HG03135 (cell line): ENCODE data around the gene RBMXL2.

Experiments used
- ATAC-seq: cut with Tn5 transposase; IDR thresholded peaks from one replicate; pipeline ENCODE4 v1.9.1; 2021; ENCODE audit warnings: mild to moderate bottlenecking, moderate library complexity; ENCODE audit not compliant: unreplicated experiment

Gene RBMXL2

DNA sequence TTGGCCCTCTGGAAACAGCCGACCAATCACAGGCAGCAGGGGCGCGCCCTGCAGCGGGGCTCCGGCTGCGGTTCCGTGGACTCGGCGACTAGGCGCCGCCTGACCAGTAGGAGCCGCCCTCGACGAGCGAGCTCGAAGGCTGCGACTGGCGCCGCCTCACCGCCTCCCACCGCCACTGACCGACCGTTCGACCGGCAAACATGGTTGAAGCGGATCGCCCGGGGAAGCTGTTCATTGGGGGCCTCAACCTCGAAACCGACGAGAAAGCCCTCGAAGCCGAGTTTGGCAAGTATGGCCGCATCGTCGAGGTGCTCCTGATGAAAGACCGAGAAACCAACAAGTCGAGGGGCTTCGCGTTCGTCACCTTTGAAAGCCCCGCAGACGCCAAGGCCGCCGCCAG lies at the start of gene RBMXL2:
Gene RBMXL2 (plus strand): TSS at position 78 of the 400 bp plus-strand sequence. CDS start 123 bp downstream, at position 201.
- no peak for ATAC-seq

DNA sequence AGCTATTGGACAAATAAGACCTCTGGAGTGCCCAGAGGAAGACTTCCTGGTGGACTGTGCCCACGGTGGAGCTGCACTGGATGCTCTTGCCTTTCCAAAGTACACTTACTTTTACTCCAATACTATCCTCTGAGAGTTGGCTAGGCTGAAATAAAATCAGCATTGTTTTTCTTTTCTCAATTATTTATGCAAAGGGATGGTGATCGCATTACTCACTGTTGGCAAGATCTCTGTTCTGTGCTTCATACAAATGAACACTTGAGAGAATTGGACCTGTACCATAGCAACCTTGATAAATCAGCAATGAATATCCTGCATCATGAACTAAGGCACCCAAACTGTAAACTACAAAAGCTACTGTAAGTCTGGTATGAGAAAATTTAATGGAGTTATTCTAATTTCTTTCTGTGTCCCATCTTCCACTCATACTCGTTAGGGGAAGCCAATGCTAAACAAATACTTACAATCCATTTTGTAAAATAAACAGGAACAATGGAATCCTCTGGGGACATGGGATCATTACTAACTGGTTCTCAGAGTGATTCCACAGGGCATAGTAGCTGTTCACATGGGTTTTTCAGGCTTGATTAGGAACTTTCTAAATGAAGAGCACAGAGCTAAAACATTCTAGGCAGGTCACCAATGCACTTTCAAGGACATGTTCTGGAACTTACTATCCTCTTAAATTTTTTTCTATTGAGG lies 42.2 kb upstream of the RBMXL2 start:
- ATAC-seq: no peak

DNA sequence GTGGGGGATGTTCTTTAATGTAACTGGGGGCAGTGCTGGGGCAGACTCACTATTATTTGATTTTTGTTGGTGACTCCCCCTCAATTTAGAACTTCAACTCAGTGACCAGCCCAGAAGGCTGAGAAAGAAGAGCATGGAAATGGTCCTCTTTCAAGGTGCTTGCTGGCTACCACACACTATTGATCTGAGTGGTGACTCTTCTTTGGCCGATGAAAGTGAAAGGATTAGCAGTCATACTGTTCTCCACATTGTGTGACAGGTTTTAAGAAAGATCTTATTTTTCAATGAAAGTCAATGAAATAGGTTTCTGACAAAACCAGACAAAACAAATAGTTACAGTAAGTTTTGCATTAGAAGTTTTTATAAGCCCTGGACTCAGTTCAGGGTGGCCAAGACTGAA lies 38.6 kb upstream of the RBMXL2 start:
- no peak for ATAC-seq

DNA sequence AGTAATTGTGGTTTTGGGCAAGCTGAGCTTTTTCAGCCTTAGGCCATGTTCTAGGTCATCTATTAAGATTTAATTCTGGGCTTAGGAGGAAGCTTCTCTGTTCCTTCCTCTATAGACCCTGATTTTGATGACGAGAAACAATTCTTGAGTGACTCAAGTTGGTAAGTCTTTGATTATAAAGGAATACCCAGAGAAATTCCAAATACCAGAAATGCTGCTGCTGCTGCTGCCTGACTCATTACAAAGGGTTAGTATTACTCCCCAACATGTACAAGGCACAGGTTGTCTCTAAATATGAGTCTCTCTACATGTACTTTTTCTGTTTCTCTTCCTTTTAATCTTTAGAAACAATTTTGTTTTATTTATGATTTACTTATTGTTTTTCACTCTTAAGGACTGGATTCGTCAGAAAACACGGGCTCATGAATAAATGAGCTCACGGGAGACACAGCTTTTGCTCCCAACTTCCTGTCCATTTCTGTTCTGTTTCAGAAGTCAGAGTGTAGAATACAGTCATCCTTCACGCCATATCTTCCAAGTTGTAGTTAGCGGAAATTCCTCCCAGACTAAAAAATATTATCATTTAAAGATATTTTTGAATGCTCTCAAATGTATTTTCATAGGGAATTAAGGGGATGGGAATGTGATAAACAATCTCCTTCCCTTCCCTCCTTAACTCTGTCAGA lies 31.8 kb upstream of the RBMXL2 start:
- no peak for ATAC-seq

DNA sequence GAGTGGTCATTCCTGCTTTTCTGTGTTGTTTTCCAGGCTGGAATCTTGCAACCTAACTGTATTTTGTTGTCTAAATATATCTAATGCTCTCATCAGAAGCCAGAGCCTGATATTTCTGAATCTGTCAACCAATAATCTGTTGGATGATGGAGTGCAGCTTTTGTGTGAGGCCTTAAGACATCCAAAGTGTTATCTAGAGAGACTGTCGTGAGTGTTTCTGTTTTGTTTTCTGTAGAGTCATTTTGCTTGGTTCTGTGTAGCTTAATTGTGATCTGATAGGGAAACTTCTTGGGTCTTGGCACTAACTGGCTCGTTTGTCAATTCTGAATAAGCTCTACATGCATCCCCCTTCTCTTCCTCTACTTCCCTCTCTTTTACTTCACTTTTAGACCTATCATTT lies 31.2 kb upstream of the RBMXL2 start:
- ATAC-seq: no peak

DNA sequence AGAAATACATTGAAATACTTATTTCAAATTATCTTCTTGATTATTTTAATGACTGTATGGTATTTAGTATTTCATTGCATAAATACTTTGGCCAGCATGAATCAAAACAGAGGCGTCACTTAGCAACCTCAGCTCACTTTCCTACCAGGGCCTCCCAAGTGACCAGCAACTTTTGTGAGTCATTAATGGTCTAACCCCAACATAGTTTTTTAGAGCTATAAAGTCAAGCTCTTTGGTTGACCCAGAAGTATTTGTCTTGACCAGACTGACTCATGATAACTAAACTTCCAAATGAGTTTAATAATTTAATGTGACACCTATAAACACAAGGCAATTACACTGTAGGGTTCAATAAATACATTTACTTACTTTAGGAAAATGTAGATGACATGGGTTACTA lies 27.9 kb upstream of the RBMXL2 start:
- ATAC-seq: no peak

DNA sequence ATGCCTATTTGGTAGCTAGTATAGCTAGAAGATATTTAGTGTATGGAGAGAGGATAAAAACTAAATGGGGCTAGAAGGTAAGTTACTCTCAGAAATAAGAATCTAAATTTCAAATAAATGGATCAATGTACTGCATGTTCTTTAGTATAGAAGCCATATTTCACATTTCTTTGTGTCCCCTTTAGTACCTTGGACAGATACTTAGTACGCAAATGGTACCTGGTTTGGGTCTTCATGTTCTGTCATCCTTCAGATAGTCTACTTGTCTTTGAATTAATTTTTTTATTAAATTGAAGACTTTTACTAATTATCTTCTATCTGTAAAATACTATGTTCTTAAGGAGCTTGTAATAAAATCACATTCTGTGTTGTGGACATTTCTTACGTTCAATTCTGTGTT lies 26.3 kb upstream of the RBMXL2 start:
- no peak for ATAC-seq

DNA sequence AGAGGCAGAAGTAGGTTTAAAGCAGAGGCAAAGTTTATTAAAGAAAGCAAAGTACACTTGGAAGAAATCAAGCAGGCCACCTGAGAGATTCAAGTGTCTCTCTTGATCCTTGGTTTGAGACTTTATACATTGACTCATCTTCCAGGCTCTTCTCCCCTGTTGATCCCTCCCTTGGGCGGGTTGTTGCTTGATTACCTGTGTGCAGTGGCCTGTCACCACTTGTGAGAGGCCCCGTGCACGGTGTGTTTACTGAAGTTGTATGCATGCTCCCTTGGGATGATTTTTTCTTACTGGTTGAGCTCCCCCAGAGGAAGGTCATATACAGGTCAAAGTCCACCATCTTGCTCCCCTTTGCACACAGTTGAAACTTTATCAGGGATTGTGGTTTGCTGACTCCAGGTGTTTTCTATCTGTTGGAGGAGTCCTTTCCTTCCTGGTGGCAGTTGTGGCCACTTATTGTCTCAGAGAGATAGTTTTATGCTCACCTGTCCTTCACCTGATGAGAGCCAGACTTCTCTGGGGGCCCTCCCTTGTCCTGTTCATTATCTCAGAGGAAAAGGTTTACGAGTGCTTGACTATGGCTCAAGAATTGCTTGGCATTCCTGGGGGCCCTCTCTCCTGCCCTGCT lies 16.3 kb upstream of the RBMXL2 start:
- no peak for ATAC-seq

DNA sequence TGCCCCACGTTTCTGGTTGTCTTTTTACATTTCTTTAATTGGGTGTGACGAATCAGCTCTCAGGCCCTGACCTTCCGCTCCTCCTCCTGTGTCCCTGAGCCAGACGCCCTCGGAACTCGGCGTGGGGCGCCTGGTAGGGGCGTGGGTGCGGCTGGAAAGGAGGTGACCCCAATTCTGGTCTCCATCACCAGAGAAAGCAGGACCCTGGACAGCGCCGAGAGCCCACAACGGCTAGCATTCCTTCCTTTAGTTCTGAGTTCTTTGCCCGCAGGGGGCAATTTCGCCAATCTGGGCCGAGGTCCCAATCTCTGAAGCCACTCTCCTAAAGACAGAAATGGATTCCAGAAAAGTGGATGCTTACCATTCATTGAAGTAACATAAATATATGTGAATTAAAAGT lies 11.7 kb upstream of the RBMXL2 start:
- ATAC-seq: no peak

DNA sequence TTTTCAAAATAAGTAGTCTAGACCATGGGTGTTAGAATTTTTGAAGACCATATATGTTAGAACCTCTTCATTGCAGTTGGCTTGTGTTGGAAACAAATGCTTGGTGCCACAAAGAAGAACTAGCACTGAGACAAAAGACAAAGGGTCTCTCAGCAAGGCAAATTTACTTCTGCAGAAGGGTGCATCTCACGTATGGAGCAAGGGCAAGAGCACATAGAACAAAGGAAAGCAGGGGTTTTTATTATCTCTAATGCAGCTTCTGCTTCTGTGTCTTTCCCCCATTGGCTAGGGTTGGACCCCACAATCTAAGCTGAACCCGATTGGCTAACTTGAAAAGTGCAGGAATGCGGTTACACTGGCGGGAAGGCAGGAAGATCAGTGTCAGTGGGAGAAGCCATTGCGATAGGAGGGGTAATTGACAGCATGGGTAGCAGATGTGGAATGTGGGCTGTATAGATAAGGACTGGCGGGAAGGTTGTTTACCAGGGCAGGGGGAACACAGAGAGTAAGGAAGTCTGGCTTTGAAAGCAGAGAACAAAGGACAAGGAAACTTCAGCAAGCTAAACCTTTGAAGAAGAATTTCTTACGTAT lies 9.2 kb upstream of the RBMXL2 start:
- no peak for ATAC-seq

DNA sequence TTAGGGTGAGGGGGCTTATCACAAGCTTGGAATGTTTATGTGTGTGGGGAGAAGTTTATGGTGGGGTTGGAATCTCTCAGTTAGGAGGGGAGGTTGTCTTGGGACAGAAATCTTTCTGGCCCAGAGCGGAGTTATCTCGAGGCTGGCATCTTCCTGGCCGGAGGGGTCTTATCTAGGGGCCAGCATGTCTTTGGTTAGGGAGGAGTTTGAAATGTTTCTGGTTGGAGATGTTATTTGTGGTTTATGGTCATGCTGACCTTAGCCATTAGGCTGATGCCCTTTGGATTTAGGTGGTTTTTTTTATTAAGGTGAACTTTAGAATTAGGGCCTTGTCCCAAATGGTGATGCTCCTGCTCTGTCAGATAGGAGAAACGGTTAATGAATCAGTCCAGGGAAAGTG lies 7.9 kb upstream of the RBMXL2 start:
- no peak for ATAC-seq

DNA sequence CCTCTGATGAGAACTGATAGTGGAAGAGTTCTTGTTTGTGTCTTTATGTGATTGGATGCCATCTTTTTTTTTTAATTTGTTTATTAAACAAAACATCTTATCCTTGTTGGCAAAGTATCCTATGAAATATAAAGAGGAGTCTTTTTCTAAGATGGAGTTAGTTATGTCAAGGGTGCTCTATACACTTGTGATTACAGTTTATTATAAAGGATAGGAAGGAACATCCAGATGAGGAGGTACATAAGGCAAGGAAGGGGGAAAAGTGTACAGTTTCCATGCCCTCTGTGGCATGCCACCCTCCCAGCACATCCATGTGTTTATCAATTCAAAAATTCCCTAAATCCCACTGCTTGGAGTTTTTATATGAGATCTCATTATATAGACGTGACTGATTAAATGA lies 7.4 kb upstream of the RBMXL2 start:
- no peak for ATAC-seq

DNA sequence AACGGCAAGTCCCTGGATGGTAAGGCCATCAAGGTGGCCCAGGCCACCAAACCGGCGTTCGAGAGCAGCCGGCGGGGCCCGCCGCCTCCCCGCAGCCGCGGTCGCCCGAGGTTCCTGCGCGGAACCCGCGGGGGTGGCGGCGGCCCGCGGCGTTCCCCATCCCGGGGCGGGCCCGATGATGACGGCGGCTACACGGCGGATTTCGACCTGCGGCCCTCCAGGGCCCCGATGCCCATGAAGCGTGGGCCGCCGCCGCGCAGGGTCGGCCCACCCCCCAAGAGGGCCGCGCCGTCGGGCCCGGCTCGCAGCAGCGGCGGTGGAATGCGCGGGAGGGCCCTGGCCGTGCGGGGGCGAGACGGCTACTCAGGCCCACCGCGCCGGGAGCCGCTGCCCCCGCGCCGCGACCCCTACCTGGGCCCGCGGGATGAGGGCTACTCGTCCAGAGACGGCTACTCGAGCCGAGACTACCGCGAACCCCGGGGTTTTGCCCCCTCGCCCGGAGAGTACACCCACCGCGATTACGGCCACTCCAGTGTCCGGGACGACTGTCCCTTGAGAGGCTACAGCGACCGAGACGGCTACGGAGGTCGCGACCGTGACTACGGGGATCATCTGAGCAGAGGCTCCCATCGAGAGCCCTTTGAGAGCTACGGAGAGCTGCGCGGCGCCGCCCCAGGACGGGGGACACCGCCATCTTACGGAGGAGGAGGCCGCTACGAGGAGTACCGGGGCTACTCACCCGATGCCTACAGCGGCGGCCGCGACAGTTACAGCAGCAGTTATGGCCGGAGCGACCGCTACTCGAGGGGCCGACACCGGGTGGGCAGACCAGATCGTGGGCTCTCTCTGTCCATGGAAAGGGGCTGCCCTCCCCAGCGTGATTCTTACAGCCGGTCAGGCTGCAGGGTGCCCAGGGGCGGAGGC lies 792 bp downstream of the RBMXL2 start:
- ATAC-seq: no peak

DNA sequence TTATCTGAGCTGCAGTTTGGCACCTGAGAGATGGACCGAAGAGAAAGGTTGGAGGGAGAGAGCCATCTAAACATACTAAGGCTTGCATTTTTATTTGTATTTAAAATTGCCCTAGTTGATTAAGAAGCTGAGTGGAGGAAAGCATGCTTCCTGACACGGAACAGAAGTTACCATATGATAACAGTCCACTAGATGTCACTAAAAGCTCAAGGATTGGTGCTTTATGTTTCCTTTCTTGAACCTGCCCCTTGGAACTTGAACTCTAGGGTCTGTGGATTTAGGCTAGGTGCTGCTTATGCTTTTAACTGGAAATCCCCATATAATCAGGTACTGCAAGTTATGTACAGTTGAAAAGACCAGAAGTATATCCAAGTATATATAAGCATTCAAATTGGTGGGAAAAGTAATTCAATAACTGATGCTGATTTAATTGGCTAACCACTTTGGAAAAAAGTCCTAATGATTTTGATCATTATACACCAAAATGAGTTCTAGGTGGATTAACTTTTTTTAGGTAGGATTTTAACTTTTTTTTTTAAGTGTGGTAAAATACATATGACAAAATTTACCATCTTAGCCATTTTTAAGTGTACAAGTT lies 9.5 kb downstream of the RBMXL2 start:
- no peak for ATAC-seq

DNA sequence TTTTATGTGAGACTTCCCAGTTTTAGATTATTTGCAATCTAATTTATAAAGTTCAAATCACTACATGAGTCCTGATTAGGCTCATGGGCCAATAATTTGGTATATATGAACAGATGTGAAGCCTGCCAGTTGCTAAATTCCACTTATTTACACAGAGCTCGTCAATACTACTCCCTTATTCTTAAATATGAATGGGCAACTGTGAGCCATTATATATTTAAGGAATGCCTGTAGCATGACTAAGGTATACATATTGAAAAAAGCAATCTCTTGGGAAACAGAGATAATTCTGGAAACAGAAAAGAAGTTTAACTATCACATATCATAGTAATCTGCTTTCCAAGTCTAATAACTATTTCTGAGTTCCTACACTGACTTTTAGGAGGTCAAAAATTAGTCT lies 27.0 kb downstream of the RBMXL2 start:
- no peak for ATAC-seq

DNA sequence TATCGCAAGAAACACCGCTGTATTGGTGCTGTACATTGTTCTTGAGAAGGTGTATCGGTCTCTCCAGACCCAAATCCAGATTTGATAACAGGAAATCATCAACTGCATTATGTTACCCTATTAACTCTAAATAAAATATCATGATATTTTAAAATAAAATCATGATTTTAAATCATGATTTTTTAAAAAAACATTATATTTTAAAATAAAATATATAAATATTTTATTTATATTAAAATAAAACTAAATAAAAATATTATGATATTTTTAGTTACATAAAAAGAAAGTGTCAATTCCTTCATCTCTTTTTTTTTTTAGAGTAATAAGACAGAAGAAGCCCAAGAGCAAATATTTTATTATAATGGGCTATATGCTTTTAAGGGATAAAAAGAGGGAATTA lies 27.6 kb downstream of the RBMXL2 start:
- no peak for ATAC-seq

DNA sequence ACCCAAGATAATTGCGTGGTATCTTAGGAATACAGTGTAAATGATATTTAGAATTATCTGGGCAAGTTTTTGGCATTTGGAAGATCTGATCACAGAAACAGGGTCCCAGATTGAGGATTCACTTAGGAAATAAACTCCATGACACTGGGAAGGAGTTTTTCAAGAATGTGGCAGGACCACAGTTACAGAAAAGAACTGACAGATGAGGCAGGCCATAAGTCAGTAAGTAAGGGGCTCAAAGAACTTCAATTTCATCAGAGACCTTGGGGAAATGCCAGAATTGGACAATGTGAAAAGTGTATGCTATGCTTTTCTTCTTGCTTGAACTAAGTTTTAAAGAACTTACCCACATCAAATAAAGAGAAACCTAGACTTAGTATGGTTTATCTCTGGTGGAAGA lies 49.3 kb downstream of the RBMXL2 start:
- ATAC-seq: no peak
